ENCODE results near the gene SDHAF2.

Gene SDHAF2

GRCh38 chr11:61472868-61473267 lies 42.9 kb downstream of the SDHAF2 start:
- DNase-seq, result no peak
- no peaks in the 10 kb centered on the region for H3K9me3 Mint-ChIP-seq
- no peak overlapping the region for H3K4me3 Mint-ChIP-seq
- peaks cover 42% of the 10 kb centered on the region for H3K36me3 Mint-ChIP-seq (ENCODE audit: low read depth)
- TF ChIP-seq CTCF (IDR thresholded peaks at IDR 0.05), result no peak
- no peaks in the 10 kb centered on the region for H3K27me3 Mint-ChIP-seq (ENCODE audit: low read depth, poor library complexity)
- H3K4me1 Mint-ChIP-seq, result peaks cover 8% of the 10 kb centered on the region
- peak overlapping the region; percentile 51 for H3K27ac Mint-ChIP-seq

GRCh38 chr11:61473370-61474012 lies 43.6 kb downstream of the SDHAF2 start:
- Mint-ChIP-seq H3K4me1 (peaks cover 5% of the 10 kb centered on the region), H3K9me3 (no peaks in the 10 kb centered on the region), H3K27me3 (ENCODE audit: low read depth, poor library complexity) (peaks cover 3% of the 10 kb centered on the region), H3K4me3 (no peak overlapping the region), H3K36me3 (ENCODE audit: low read depth) (peaks cover 36% of the 10 kb centered on the region), H3K27ac (peak overlapping the region; percentile 22)
- TF ChIP-seq CTCF (IDR thresholded peaks at IDR 0.05), result no peak
- DNase-seq, result no peak

- peaks cover 4% of the 10 kb centered on the region for H3K27me3 Mint-ChIP-seq (ENCODE audit: low read depth, poor library complexity)
- H3K36me3 Mint-ChIP-seq (ENCODE audit: low read depth), result peaks cover 33% of the 10 kb centered on the region
- peak overlapping the region; percentile 60 for H3K27ac Mint-ChIP-seq
- no peak for TF ChIP-seq CTCF (IDR thresholded peaks at IDR 0.05)
- H3K4me3 Mint-ChIP-seq, result no peak overlapping the region
- no peak for DNase-seq
- peaks cover 5% of the 10 kb centered on the region for H3K4me1 Mint-ChIP-seq
- no peaks in the 10 kb centered on the region for H3K9me3 Mint-ChIP-seq
Observed at GRCh38 chr11:61474013-61474643, 44.2 kb downstream of the SDHAF2 start.

- TF ChIP-seq CTCF (IDR thresholded peaks at IDR 0.05), result no peak
- Mint-ChIP-seq H3K36me3 (ENCODE audit: low read depth) (peaks cover 26% of the 10 kb centered on the region), H3K9me3 (no peaks in the 10 kb centered on the region), H3K4me3 (no peak overlapping the region), H3K4me1 (peaks cover 9% of the 10 kb centered on the region), H3K27ac (no peak overlapping the region), H3K27me3 (ENCODE audit: low read depth, poor library complexity) (peaks cover 4% of the 10 kb centered on the region)
- DNase-seq, result no peak
Observed at GRCh38 chr11:61475433-61475832, 45.5 kb downstream of the SDHAF2 start.

- no peak overlapping the region for H3K4me3 Mint-ChIP-seq
- H3K27me3 Mint-ChIP-seq (ENCODE audit: low read depth, poor library complexity), result peaks cover 4% of the 10 kb centered on the region
- no peak overlapping the region for H3K27ac Mint-ChIP-seq
- H3K9me3 Mint-ChIP-seq, result no peaks in the 10 kb centered on the region
- peaks cover 19% of the 10 kb centered on the region for H3K4me1 Mint-ChIP-seq
- peaks cover 17% of the 10 kb centered on the region for H3K36me3 Mint-ChIP-seq (ENCODE audit: low read depth)
- no peak for DNase-seq
- TF ChIP-seq CTCF (IDR thresholded peaks at IDR 0.05), result no peak
Observed at GRCh38 chr11:61476371-61476770, 46.4 kb downstream of the SDHAF2 start.

GRCh38 chr11:61477126-61477525 lies 47.2 kb downstream of the SDHAF2 start:
- Mint-ChIP-seq H3K36me3 (ENCODE audit: low read depth) (peaks cover 17% of the 10 kb centered on the region), H3K27ac (no peak overlapping the region), H3K27me3 (ENCODE audit: low read depth, poor library complexity) (peaks cover 4% of the 10 kb centered on the region), H3K9me3 (no peaks in the 10 kb centered on the region), H3K4me3 (no peak overlapping the region), H3K4me1 (peaks cover 26% of the 10 kb centered on the region)
- no peak for DNase-seq
- TF ChIP-seq CTCF (IDR thresholded peaks at IDR 0.05), result no peak

Measured in nephron progenitor cell (in vitro differentiated cells).